ENCODE results near the gene SPAM1. TPM values are rescaled to one million over a fixed set of nuclear protein-coding genes. Genes with fewer than 3 reads are reported as not detected.
"Not testable (repeated sequence)": the region's sequence is repeated elsewhere in the genome, so short reads cannot be mapped to it uniquely, and the experiment has no call there.

The SPAM1 gene
- total RNA-seq, 1 donor from 2014 or later, result not detected

- peak; percentile 1 for DNase-seq
Observed at GRCh38 chr7:123961771-123962170, 36.7 kb downstream of the SPAM1 start.

- peak; percentile 1 for DNase-seq
Observed at GRCh38 chr7:123966936-123967335, 41.9 kb downstream of the SPAM1 start.

GRCh38 chr7:123972045-123972444, 47.0 kb downstream of the SPAM1 start:
- no peak for DNase-seq

- no peak for DNase-seq
Observed at GRCh38 chr7:123972831-123973230, 47.8 kb downstream of the SPAM1 start.

GRCh38 chr7:123974326-123974908, 49.4 kb downstream of the SPAM1 start:
- DNase-seq, result no peak

- DNase-seq, result no peak
Observed at GRCh38 chr7:123975084-123975483, 50.0 kb downstream of the SPAM1 start.

GRCh38 chr7:123977081-123977480, 52.0 kb downstream of the SPAM1 start:
- no peak for DNase-seq

- DNase-seq, result no peak
Observed at GRCh38 chr7:123979876-123980275, 54.8 kb downstream of the SPAM1 start.

- no peak for DNase-seq
Observed at GRCh38 chr7:123987445-123987844, 62.4 kb downstream of the SPAM1 start.

GRCh38 chr7:123992913-123993518, 68.0 kb downstream of the SPAM1 start:
- DNase-seq, result no peak

- no peak for DNase-seq
Observed at GRCh38 chr7:123993996-123994395, 69.0 kb downstream of the SPAM1 start.

- no peak for DNase-seq
Observed at GRCh38 chr7:123994449-123994848, 69.4 kb downstream of the SPAM1 start.

GRCh38 chr7:123995617-123996326, 70.7 kb downstream of the SPAM1 start:
- DNase-seq, result no peak

GRCh38 chr7:123996327-123996625, 71.2 kb downstream of the SPAM1 start:
- no peak for DNase-seq

- DNase-seq, result no peak
Observed at GRCh38 chr7:123998921-123999320, 73.9 kb downstream of the SPAM1 start.

GRCh38 chr7:123999703-124000102, 74.7 kb downstream of the SPAM1 start:
- DNase-seq, result no peak

- not testable (repeated sequence) for DNase-seq
Observed at GRCh38 chr7:124008296-124008695, 83.3 kb downstream of the SPAM1 start.

- DNase-seq, result no peak
Observed at GRCh38 chr7:124009321-124009720, 84.3 kb downstream of the SPAM1 start.

Other genes with a start within 250 kb of the SPAM1 start
- gene WASL, start 176.2 kb upstream of the SPAM1 start, total RNA-seq, result 12.4 and 19.8 TPM in 2 replicates
- 0.33 TPM in 1 of 2 replicates, not detected in the other for gene HYAL4, start 80.1 kb upstream of the SPAM1 start, total RNA-seq
- gene TMEM229A, start 107.8 kb downstream of the SPAM1 start, total RNA-seq, result not detected in 2 replicates